Progenitor cell of endocrine pancreas (in vitro differentiated cells): ENCODE results near the gene SLC16A5. TPM values are rescaled to one million over a fixed set of nuclear protein-coding genes. Genes with fewer than 3 reads are reported as not detected.

ENCODE experiments used
- DNase-seq: peaks from one replicate; pipeline ENCODE4 v3.0.0; 2021; ENCODE audit warnings: low spot score; ENCODE audit not compliant: unreplicated experiment
- H3K27ac Mint-ChIP-seq: 2 replicates; pipeline ENCODE4 v1.8.0; 2021; ENCODE audit warnings: mild to moderate bottlenecking, moderate library complexity, mixed read lengths
- H3K27me3 Mint-ChIP-seq: 2 replicates; pipeline ENCODE4 v1.8.0; 2021; ENCODE audit warnings: mixed read lengths
- H3K36me3 Mint-ChIP-seq: 2 replicates; pipeline ENCODE4 v1.8.0; 2022; ENCODE audit warnings: mixed read lengths; ENCODE audit not compliant: insufficient read depth
- H3K4me1 Mint-ChIP-seq: 2 replicates; pipeline ENCODE4 v1.8.0; 2021; ENCODE audit warnings: low read depth, mixed read lengths
- H3K4me3 Mint-ChIP-seq: 2 replicates; pipeline ENCODE4 v1.8.0; 2021; ENCODE audit warnings: low read depth, mild to moderate bottlenecking, moderate library complexity, mixed read lengths
- H3K9me3 Mint-ChIP-seq: 2 replicates; pipeline ENCODE4 v1.8.0; 2021; ENCODE audit warnings: low read depth, mixed read lengths
- CTCF ChIP-seq: fragments of 200-600 bp; sonication (generic); IDR thresholded peaks from one replicate; pipeline ENCODE4 v1.5.0; 2021; ENCODE audit warnings: antibody characterized with exemption, mild to moderate bottlenecking; ENCODE audit not compliant: unreplicated experiment
- total RNA-seq: library from RNA; stranded (reverse); gene quantifications from 2 replicates; pipeline ENCODE4 v1.2.1, GENCODE V29; 2021

Gene SLC16A5
- total RNA-seq, 1 donor from 2014 or later: 16.9 TPM

- no peak overlapping the region for H3K4me3 Mint-ChIP-seq
- peaks cover 4% of the 10 kb centered on the region for H3K27me3 Mint-ChIP-seq
- DNase-seq: no peak
- no peaks in the 10 kb centered on the region for H3K9me3 Mint-ChIP-seq
- TF ChIP-seq CTCF: no peak
- H3K4me1 Mint-ChIP-seq: peaks cover 10% of the 10 kb centered on the region
- H3K27ac Mint-ChIP-seq: no peak overlapping the region
- H3K36me3 Mint-ChIP-seq: no peaks in the 10 kb centered on the region
Observed at GRCh38 chr17:75078284-75079022, 9.3 kb upstream of the SLC16A5 start.

GRCh38 chr17:75079023-75079373 is 8.8 kb upstream of the SLC16A5 start:
- Mint-ChIP-seq H3K9me3 (no peaks in the 10 kb centered on the region), H3K27ac (no peak overlapping the region), H3K4me1 (peaks cover 10% of the 10 kb centered on the region), H3K4me3 (no peak overlapping the region), H3K36me3 (no peaks in the 10 kb centered on the region), H3K27me3 (peaks cover 4% of the 10 kb centered on the region)
- no peak for DNase-seq
- TF ChIP-seq CTCF: no peak

- Mint-ChIP-seq H3K9me3 (no peaks in the 10 kb centered on the region), H3K4me3 (no peak overlapping the region), H3K4me1 (peaks cover 13% of the 10 kb centered on the region), H3K27me3 (peaks cover 4% of the 10 kb centered on the region), H3K36me3 (no peaks in the 10 kb centered on the region), H3K27ac (no peak overlapping the region)
- TF ChIP-seq CTCF: no peak
- no peak for DNase-seq
Observed at GRCh38 chr17:75081611-75082540, 5.9 kb upstream of the SLC16A5 start.

- Mint-ChIP-seq H3K36me3 (no peaks in the 10 kb centered on the region), H3K4me3 (no peak overlapping the region), H3K27me3 (peaks cover 4% of the 10 kb centered on the region), H3K27ac (no peak overlapping the region), H3K4me1 (peaks cover 13% of the 10 kb centered on the region), H3K9me3 (no peaks in the 10 kb centered on the region)
- no peak for TF ChIP-seq CTCF
- no peak for DNase-seq
Observed at GRCh38 chr17:75082683-75083082, 5.1 kb upstream of the SLC16A5 start.

GRCh38 chr17:75084039-75084660 is 3.6 kb upstream of the SLC16A5 start:
- Mint-ChIP-seq H3K36me3 (no peaks in the 10 kb centered on the region), H3K27me3 (peaks cover 4% of the 10 kb centered on the region), H3K4me3 (no peak overlapping the region), H3K27ac (no peak overlapping the region), H3K9me3 (no peaks in the 10 kb centered on the region), H3K4me1 (peaks cover 6% of the 10 kb centered on the region)
- TF ChIP-seq CTCF: no peak
- DNase-seq: no peak
